GM12872 (cell line): ENCODE results near the gene SHLD1.

ENCODE experiments used
- CTCF ChIP-seq: IDR thresholded peaks from 3 replicates; pipeline ENCODE4 v1.5.1; 2011; ENCODE audit warnings: low read depth, mild to moderate bottlenecking, low read length, moderate library complexity; ENCODE audit not compliant: insufficient read depth

Gene SHLD1

GRCh38 chr20:5715071-5715841 lies 34.9 kb upstream of the SHLD1 start:
- no peak for TF ChIP-seq CTCF

- TF ChIP-seq CTCF, result no peak
Measured at GRCh38 chr20:5716953-5717352, 33.2 kb upstream of the SHLD1 start.

- no peak for TF ChIP-seq CTCF
Measured at GRCh38 chr20:5718896-5719595, 31.2 kb upstream of the SHLD1 start.

- TF ChIP-seq CTCF, result no peak
Measured at GRCh38 chr20:5719861-5720403, 30.3 kb upstream of the SHLD1 start.

- no peak for TF ChIP-seq CTCF
Measured at GRCh38 chr20:5720696-5721095, 29.5 kb upstream of the SHLD1 start.

- no peak for TF ChIP-seq CTCF
Measured at GRCh38 chr20:5722927-5723326, 27.3 kb upstream of the SHLD1 start.

- no peak for TF ChIP-seq CTCF
Measured at GRCh38 chr20:5727018-5727515, 23.1 kb upstream of the SHLD1 start.
